GM21723 (cell line): ENCODE results near the gene SETBP1.

Experiments
- ATAC-seq: cut with Tn5 transposase; IDR thresholded peaks from one replicate; pipeline ENCODE4 v1.9.1; 2021; ENCODE audit warnings: mild to moderate bottlenecking, moderate library complexity; ENCODE audit not compliant: unreplicated experiment

The SETBP1 gene

DNA sequence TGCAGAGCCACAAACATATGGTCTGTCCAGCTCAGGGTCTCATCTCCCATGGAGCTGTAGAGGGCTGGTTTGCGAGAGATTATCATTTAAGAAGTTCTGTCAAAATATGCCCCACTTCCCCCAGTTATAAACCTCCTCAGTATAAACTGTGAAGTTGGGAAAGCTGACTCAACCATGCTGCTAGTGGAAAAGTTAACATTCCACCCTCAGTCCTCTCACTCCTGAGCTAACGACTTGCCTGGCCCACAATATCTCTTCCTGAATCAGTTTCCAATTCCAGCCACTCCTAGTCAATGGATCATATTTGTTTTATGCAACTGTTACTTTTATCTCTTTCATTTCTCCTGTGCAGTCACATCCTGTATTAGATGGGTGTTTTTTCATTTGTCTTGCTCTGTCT, 326.2 kb downstream of the SETBP1 start:
- no peak for ATAC-seq

DNA sequence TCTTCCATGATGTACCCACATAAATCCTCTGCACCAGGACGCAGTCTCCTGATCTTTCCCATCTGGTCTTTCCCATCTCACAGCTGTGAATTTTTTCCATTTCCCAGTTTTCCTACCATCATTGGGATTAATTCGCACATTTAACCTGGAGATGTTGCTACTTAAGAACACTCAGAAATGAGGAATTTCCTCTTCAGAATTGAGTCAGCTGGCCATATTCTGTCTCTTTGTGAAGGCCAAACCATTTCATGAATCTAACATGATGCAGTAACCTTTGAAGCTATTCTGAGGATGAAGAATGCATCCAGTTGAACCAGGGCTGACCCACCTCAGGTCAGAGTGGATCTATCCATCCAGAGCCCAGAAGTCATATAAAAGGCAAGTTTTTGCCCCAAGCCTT, 326.8 kb downstream of the SETBP1 start:
- no peak for ATAC-seq

DNA sequence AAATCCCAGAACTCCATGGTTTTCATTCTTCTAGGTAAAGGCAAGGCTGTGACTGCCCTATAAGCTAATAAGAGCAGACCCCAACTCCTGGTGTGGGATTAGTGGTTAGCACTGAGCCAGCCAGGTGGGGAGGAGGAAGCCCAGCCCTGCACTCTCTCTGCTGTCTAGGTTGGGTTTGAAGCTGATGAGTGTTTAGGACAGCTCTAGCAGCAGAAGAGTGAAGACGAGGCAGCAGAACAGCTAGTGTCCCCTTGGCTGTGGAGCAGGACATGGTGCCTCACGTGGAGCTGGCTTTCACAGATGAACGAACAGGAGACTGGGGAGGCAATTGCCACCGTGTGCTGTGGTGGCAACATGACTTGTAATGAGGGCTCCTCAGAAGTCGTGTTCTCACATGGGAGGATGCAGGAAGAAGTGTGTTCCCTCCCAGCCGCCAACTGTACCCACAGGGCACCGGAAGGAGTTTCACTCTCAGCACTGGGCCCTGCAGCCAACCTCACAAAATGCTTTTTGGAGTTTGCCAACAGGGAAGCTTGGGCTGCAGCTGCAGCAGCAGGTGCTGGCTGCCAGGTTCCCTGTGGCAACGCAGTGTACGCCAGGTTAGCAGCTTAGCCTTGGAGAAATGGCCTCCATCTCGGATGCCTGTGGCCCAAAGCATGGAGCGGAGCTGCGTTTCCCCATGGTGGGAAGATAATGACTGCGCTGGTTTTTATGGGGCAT, 328.2 kb downstream of the SETBP1 start:
- ATAC-seq = no peak

DNA sequence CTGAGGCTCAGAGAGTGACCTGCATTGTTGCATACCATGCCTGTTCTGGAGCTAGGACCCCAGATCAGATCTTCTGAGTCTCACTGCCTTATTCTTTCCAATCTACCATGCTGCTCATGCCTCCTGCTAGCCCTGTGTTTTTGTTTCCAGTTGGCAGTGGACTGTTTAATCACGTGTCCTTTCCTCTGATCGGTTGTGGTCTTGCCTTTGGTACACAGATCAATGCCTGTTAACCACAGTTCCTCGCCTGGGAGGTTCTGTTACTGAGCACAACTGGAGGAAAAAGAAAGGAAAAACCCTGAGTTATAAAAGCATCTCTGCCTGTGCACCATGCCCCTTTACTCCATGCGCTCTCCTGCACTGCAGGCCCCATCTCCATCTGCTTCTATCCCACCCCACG, 329.1 kb downstream of the SETBP1 start:
- no peak for ATAC-seq

DNA sequence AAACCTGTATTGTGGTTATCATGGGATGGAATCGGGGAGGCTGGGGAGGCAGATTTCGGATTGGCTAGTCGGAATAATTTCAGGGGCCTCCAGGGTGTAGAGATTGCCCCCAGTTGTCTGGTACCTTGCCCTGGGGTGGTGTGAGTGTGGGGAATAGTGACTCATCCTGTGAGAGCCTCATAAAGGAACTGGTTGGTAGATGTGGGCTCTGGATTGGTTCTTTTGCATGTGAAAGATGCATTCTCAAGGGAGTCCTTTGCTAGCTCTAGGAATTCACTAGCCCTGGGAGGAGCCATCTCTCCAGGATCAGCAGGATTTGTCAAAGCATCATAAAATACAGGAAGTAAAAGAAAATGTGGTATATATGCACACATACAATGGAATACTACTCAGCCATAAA, 331.6 kb downstream of the SETBP1 start:
- ATAC-seq = no peak

DNA sequence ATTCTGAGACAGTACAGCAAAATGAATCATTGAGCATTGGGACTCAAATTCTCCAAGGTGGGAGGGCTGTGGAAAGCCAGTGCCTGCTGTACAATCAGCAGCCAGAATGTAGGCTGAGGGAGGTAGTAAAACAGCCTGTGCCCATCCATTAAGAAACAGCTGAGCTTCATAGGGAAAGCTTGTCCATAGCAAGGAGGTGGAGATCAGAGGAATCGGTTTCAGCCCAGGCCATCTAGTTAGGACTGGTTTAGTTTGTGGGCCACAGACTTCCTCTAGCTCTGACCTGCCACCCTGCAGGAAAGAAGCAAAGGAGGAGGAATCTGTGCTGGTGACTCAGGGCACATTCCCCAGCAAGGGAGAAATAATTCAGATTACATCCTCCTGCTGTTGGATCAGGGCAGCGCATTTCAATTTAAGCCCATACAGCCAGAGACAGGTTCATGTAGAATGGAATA, 333.4 kb downstream of the SETBP1 start:
- no peak for ATAC-seq

DNA sequence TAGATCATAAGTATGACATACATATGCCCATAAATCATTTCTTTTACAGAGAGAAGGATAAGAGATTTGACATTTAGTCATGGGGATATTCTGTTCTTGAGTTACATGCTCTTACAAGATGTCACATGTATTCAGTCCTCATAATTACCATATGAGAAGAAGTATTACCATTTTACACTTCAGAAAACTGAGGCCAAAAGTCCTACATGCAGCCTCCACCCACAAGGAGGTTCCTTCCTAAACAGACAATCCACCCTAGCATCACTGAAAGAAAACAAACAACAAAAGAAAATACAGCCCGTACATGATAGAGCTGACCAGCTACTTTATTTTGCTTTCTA, 335.1 kb downstream of the SETBP1 start:
- ATAC-seq = no peak

DNA sequence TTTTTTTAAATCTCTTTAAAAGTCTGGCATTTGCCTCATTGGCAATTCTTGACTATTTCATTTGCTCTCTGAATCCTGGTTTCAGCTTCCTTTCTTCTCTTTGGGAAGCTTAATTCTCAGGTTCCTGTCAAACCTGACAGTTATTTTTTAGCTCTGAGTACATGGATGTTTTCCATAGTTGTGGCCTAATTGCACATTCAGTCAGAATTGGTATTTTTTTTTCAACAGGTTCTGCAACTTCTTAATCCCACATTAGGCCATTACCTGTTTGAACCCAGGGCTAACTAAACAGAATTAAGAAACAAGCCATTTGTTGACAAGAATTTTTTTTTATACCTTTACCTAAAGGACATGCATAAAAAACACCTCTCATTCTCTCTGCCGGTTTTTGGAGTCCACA, 338.8 kb downstream of the SETBP1 start:
- no peak for ATAC-seq

DNA sequence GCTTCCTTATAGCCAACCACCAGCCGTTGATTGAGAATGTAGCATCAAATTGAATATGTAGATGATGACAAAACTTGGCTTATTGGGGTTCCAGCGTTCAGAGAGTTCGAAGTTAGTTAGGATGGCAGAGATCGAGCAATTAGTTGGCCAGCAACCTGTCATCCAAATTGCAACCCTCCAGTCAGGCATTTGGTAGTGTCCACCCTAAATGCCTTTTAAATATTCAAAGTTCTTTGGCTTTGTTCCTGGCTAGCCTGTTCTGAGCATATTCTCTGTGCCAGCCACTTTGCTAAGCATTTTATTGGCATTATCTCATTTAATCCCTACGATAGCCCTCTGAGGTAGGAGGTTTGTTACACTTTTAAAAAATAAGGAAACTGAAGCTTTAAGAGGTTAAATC, 342.8 kb downstream of the SETBP1 start:
- no peak for ATAC-seq

DNA sequence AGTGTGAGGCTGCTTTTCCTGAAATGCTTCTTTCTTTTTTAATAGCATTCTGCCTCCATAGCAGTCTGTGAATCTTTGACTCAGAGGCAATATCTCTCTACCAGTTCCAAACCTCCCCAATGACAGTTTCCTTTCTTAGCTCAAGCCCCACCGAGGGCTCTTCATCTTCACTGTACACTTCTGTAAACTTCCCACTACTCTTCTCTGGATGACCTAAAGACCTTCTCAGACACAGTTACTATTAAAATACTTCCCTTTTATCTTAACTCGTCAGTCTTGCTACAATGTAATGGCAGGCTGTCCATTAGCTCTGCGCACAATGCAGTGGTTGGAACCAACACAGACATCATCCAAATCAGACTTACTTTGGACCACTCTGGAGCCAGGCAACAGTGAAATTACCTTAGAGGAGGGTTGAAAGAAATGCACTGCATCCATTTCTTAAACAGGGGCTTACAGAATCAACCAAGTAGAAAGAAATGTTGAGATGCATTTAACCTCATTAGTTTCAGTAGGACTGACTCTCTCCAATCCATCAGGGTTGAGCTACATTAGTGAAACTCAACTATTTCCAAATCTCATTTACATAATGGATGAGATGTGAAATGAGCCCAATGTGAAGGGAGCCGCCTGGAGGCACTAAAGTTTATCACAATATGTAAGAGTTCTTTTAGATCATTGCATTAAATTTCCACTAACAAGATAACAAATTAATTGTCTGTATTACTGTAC, 343.8 kb downstream of the SETBP1 start:
- ATAC-seq = no peak

DNA sequence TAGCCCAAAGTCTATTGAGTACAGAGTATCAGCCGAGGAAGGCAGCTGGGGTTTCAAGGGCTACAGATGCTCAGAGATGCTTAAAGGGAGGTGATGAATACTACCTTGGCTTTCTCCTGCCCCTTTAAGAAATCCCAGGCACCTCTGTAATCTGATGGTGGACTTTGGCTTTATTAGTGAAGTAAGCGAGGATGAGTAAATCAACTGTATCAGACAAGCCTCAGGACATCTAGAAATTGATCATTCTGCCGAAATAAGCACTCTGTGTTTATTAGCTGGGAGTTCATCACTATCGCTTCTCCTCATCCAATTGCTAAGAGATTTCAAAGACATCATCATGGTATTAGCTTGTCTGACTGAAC, 344.4 kb downstream of the SETBP1 start:
- no peak for ATAC-seq

DNA sequence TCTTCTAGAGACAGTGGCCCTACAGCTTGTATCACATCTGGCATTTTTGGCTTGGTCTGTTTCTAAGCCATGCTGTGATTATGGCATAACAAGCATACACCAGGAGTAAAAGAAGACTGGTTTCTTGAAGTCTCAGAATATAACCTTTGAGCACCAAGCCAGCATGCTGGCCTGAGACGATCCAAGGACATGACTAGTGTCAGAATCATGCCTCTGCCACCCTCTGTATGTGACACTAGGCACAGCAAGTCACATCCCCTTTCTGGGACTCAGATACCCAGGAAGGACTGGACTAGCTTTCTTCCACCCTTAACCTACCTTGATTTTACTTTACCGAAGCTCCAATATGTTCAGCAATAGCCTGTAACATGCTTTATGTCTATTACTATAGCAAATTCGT, 345.5 kb downstream of the SETBP1 start:
- no peak for ATAC-seq

DNA sequence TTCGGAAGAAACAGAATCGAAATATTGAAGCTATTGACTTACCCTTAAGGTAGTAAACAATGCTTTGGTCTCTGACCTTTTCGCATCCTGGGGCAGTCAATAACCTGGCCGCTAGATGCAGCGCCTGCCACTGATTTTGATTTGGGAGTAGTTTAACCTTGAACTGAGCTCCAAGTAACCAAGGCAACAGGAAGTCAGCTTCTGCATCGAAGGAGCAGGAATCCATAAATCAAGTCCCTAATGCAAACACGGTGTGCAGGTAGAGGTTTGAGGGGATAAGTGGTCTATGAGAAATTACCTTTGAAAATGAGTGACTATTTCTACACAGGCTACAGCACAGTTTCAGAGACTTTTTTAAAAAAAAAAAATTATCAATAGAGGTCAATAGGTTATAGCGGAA, 353.5 kb downstream of the SETBP1 start:
- no peak for ATAC-seq

DNA sequence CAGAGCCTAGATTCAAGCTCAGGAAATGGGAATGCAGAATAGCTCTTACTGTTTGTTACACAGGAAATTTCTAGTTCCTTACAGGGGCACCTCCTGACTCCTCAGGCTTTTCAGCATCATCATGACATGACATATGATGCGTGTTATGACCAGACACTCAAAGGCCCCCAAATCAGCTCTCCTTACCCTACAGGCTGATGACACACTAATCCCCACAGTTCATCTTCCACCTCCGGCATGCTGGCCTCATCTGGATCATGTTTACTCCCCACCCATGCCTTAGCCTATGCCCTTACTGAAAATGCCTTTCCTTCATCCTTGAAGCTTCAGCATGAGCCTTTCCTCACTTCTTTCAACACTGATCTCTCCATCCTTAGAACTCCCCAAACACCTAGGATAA, 356.9 kb downstream of the SETBP1 start:
- no peak for ATAC-seq

DNA sequence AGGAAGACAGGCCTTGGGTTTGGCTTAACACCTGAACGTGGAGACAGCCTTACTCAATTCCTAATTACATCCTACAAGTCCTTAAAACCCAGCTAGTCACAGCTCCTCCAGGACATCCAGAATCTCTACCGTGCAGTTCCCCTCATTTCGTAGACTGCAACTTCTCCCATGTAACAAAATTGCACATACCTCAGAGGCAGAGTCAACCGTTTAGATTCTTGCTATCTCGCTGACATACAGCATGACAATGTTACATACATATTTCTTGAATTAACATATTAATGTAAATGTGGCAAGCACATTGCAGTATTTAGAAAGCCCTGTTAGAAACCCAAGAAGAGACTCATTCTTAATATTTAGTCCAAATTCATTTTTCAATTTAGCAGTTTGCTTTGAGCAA, 358.7 kb downstream of the SETBP1 start:
- no peak for ATAC-seq

DNA sequence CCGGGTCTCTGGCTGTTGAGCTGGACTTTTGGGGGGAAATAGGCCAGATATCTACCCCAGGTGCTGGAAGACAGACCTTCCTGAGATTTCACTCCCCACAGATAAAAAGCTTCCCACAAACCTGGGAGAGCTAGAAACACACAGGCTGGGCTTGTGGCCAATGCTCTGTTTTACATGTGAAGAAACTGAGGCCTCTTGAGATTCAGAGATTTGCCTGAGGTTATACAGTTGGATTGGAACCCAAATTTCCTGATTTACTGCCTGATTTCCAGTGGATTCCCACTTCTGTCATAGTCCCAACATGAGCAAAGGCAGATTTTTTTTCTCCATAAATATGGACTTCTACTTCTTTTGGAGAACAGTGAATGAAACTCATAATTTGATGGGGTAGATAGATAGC, 360.2 kb downstream of the SETBP1 start:
- no peak for ATAC-seq

DNA sequence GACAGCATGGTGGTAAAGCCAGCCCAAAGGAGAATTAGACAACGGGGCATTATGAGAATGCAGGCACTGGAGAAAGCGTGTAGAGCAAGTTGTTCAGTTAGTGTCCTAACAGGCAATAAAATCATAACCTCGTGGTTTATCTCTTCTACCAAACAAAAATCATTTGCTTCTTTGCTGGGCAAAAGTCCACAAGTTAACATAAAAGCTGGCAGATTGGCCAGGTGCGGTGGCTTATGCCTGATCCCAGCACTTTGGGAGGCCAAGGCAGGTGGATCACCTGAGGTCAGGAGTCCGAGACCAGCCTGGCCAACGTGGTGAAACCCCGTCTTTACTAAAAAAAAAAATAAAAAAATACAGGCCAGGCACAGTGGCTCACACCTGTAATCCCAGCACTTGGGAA, 364.1 kb downstream of the SETBP1 start:
- ATAC-seq = no peak

DNA sequence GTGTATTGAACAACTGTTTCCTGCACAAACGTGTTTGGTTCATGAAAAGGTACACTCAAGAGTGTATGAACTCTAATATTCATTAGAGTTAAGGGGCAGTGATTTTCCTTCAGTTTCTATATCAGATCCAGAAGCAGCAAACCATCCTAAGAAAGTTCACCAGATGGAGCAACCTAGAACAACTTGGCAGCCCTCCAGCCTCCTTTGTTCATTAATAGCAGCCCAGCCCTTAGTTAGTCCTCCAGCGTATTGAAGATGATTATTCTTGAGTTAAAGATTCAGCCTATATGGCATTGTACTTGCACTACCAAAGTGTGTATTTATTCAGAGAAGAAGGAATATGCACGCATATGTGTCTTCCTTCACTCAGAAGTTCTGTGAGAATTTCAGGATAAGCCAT, 365.5 kb downstream of the SETBP1 start:
- ATAC-seq = no peak

DNA sequence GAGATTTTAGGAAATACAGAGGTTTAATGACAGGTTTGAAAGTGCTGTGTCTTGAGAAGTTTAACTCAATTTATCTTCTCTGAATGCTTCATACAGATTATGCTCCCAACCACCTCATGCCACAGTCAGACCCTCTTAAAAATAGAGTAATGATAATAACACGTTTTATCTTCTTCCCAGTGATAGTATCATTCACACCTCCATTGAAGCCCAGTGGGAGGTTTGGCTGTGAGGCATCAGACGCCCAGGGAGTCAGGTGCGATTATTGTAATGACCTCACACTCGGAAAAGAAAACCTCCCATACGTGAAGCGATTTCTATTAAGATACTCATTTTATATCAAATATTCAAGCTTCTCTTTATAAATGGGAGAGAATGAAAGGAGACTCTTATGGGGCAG, 366.3 kb downstream of the SETBP1 start:
- no peak for ATAC-seq

DNA sequence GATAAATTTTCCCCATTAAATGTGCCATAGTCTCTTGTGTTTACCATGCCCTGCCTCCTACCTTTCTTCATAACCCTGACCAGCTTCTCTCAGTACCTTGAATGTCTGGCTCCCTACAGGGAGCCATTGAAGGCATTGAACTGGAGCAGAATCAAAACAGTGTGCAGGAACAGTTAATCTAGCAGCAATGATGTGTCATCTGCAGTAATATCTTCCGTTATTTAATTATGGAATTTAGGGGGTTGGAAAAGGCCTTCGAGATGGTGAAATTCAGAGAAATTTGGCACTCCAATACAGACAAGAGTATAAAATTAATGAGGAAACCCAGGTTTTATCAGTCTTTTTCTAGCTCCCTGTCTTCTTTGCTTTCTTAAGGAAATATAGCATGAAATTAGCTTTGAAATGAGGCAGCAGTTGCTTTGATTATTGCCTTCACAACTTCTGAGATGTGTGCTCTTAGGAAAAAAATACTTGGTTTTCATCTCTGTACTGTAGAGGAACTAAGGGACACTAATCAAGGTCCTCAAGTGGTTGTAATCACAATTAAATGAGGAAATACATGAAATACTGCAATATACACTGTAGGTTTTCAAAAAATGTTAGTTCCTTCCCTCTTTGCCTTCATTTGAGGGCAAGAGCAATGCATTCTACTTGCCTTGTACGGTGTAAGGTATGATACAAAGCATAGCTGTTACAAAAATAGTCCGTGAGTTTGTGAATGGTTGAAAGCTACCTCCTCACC, 369.1 kb downstream of the SETBP1 start:
- ATAC-seq = no peak

DNA sequence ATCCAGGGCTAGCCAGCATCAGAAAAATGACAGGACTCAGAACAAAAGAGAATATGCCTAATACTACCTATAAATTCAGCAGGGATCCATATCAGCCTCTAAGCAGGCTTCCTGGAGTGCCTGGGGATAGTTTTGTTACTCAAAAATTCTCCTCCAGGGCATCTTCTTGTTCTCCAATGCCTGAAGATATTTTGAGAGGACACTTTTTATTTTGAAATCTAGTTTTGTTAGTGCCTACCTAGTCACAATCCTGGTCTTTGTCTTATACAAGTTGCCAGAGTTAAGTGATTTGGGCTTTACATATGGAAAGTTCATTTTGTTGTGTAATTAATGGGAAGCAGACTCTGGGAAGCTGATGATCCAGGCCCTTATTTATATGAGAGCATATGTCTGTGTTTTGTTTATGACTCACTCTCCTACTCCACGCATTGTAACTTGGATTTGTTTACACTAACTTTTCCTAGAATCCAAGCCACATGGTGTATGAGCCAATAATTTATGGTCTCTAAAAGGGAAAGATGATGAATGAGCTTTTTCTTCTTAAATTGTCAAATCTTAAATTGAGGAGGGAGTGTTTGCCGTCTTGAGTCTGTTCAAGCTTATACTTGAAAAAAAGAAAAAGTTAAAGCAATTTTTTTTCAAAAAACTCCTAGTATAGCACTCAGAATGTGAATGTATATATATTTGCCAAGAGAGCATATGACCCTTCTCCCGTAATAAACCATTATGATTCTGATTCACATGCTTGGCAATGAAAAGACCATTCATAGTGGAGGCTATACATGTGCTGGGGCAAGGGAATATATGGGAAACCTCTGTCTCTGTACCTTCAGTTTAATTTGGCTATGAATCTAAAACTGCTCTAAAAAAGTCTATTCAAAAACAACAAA, 370.3 kb downstream of the SETBP1 start:
- no peak for ATAC-seq
